GM12892 (cell line): ENCODE data around the gene RPL22.

Source experiments
- POLR2A ChIP-seq: IDR thresholded peaks from 2 replicates; pipeline ENCODE4 v1.6.1; 2011; ENCODE audit warnings: low read depth, low read length, control low read depth
- POLR2AphosphoS5 ChIP-seq: IDR thresholded peaks from 2 replicates; pipeline ENCODE4 v1.6.1; 2011; ENCODE audit warnings: low read depth, low read length, control low read depth

GRCh38 chr1:6225651-6226050 lies 26.3 kb upstream of the RPL22 start:
- TF ChIP-seq POLR2AphosphoS5 (no peak), POLR2A (no peak)
